Mucosa of descending colon (tissue), 3 donors: ENCODE data around the gene METAP2. TPM values are rescaled to one million over a fixed set of nuclear protein-coding genes. Genes with fewer than 3 reads are reported as not detected.

ENCODE experiments used
- ATAC-seq: fragments of 200-7000 bp; cut with Tn5 transposase; one replicate; pipeline ENCODE4 v1.9.1; 2020; ENCODE audit warnings: mild to moderate bottlenecking, moderate library complexity
- DNase-seq, 3 donors: peaks; one replicate each; pipeline ENCODE4 v3.0.0-alpha.2; 2020
- H3K36me3 ChIP-seq: fragments of 200-600 bp; one replicate; pipeline ENCODE4 v1.8.0; 2021; ENCODE audit warnings: low read depth, mild to moderate bottlenecking
- H3K4me1 ChIP-seq: fragments of 200-600 bp; one replicate; pipeline ENCODE4 v1.8.0; 2021; ENCODE audit warnings: low read depth, mild to moderate bottlenecking
- H3K4me3 ChIP-seq: fragments of 200-600 bp; one replicate; pipeline ENCODE4 v1.8.0; 2021; ENCODE audit warnings: mild to moderate bottlenecking
- H3K9me3 ChIP-seq: fragments of 200-600 bp; one replicate; pipeline ENCODE4 v1.8.0; 2021; ENCODE audit warnings: mild to moderate bottlenecking
- intact Hi-C, 2 donors: fragments of 100-400 bp; cut with DNase I in 1 of 2; cut with micrococcal nuclease in 1 of 2; formaldehyde crosslinking; loops; one replicate each; pipeline versions ENCODE4 v1.11.0 to v1.11.1; 2022; cut with DNase I, micrococcal nuclease
- total RNA-seq, 3 donors: library from RNA; stranded (reverse); fragmentation: NEBNext Ultra II Directional in 2 of 3; extraction: Animal tissue kit (Norgen Biotek cat#: 25700) in 2 of 3; gene quantifications; one replicate each; pipeline versions ENCODE4 v1.2.1 to v1.2.4, GENCODE V29; 2021 to 2023
- TF ChIP-seq, protein P1 (sequence below): fragments of 200-600 bp; IDR thresholded peaks from one replicate; pipeline ENCODE4 v1.8.0; 2022; ENCODE audit warnings: antibody characterized with exemption, mild to moderate bottlenecking
- donor health status: DM: no; HTN: no; CAD: no; lungs with moderate emphysema.
- donor health status: DM: no; HTN: no; CAD: no.
- donor health status: DM: no; HTN: yes; CAD: no.

The METAP2 gene
- total RNA-seq, 3 donors from 2014 or later, result 35.2 to 67.7 (median 51.5) TPM

DNA sequence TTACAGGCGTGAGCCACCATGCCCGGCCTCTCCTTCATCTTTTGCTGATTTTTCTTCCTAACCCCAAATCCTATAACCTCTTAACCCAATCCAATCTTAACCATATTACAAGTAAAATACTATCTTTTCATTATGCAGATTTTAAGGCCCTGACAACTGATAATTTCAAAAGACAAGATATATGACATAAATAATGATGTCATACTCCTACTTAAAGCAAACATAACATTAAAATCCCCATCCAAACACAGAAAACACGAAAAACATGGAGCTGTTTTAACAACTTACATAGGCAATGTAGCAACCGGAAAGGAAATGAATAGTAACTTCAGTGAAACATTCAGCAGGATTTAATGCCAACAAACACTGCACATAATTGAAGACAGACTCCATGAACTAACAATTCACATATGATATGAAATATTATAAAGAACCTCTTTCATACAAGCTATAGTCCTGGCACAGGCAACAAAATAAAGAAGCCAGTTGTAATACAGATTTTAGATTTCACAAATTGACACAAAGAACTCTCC lies 55.8 kb downstream of the METAP2 start:
- no peak for DNase-seq
- Histone ChIP-seq H3K4me1 (peaks cover 5% of the 10 kb centered on the region), H3K36me3 (no peaks in the 10 kb centered on the region), H3K4me3 (no peak overlapping the region), H3K9me3 (no peaks in the 10 kb centered on the region)
- TF ChIP-seq, protein P1, sequence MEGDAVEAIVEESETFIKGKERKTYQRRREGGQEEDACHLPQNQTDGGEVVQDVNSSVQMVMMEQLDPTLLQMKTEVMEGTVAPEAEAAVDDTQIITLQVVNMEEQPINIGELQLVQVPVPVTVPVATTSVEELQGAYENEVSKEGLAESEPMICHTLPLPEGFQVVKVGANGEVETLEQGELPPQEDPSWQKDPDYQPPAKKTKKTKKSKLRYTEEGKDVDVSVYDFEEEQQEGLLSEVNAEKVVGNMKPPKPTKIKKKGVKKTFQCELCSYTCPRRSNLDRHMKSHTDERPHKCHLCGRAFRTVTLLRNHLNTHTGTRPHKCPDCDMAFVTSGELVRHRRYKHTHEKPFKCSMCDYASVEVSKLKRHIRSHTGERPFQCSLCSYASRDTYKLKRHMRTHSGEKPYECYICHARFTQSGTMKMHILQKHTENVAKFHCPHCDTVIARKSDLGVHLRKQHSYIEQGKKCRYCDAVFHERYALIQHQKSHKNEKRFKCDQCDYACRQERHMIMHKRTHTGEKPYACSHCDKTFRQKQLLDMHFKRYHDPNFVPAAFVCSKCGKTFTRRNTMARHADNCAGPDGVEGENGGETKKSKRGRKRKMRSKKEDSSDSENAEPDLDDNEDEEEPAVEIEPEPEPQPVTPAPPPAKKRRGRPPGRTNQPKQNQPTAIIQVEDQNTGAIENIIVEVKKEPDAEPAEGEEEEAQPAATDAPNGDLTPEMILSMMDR, result no peak
- intact Hi-C loops, result loop anchor here in 1 of 2 donors (5.0 kb wide), 1 partner anchor 412 kb away; no protein-coding TSS in a partner anchor
- no peak for ATAC-seq

DNA sequence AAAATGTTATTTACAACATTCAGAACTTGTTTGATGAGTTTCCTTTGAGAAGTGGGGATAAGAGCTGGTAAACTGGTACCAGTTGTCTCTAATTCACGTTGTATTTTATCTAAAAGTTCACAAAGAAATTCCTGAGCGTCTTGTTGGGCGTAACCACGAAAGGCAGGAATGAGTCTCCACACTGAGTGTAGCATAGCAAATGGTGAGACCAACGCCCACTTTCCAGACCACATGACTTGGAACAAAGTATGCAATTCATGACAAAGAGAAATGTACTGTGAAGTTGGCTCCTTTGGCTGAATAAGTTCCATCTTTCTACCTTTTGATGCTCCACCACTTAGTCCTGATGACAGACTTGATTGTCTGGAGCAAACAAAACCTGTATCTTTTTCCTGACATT lies 58.9 kb downstream of the METAP2 start:
- intact Hi-C loops, result loop anchor here in 1 of 2 donors (5.0 kb wide), 1 partner anchor 416 kb away; no protein-coding TSS in a partner anchor
- TF ChIP-seq, protein P1, result no peak
- H3K9me3 ChIP-seq, result no peaks in the 10 kb centered on the region
- H3K4me1 ChIP-seq, result peaks cover 5% of the 10 kb centered on the region
- H3K36me3 ChIP-seq, result no peaks in the 10 kb centered on the region
- ATAC-seq (peak; percentile 28), DNase-seq (peak in 1 of 3 donors; percentile 8)
- H3K4me3 ChIP-seq, result no peak overlapping the region

- DNase-seq (no peak), ATAC-seq (no peak)
- intact Hi-C loops, result loop anchor here in 1 of 2 donors (5.0 kb wide), 1 partner anchor 417 kb away; no protein-coding TSS in a partner anchor
- Histone ChIP-seq H3K9me3 (no peaks in the 10 kb centered on the region), H3K4me1 (peaks cover 5% of the 10 kb centered on the region), H3K4me3 (no peak overlapping the region), H3K36me3 (no peaks in the 10 kb centered on the region)
- TF ChIP-seq, protein P1, result no peak
Observed at GRCh38 chr12:95533985-95534384, 60.0 kb downstream of the METAP2 start.

DNA sequence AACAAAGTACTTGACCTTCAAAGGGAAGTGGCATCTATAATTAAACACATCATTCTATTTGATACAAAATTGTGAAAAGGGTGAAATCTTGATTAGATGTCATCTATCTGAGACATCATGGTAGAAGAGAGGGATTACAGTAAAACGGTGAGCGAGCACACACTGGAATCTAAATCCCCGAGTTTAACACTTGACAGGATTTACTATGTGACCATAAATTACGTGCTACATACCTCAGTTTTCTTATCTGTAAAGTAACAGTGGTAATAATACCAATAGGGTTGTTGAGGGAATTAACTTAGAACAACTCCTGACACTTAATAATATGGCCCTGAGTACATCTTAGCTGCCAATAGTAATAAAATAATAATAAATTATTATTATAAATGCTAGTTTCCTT lies 64.1 kb downstream of the METAP2 start:
- DNase-seq, result no peak
- no peaks in the 10 kb centered on the region for H3K36me3 ChIP-seq
- no peak for ATAC-seq
- intact Hi-C loops, result no loop called here
- no peak overlapping the region for H3K4me3 ChIP-seq
- no peaks in the 10 kb centered on the region for H3K9me3 ChIP-seq
- peaks cover 5% of the 10 kb centered on the region for H3K4me1 ChIP-seq
- TF ChIP-seq, protein P1, result no peak

DNA sequence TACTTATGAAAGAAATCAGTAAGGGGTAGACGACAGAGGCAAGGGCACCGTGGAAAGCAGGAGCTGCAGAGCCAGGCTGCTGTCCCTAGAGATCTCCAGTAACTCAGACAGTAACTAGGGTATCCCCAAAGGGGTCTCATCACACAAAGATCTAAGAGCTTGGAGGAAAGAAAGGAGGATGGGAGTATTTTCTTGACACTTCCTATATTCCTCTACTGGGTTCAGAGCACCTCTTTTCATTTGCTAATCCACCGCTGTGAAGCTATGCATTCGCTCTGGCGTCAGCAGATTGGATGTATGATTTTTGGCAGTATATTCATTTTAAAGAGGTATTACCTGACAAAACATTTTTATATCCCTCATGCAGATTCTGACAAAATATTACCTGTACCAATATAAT lies 64.7 kb downstream of the METAP2 start:
- DNase-seq, result no peak
- intact Hi-C loops, result no loop called here
- H3K9me3 ChIP-seq, result no peaks in the 10 kb centered on the region
- no peak for ATAC-seq
- TF ChIP-seq, protein P1, result no peak
- H3K4me1 ChIP-seq, result peaks cover 5% of the 10 kb centered on the region
- no peaks in the 10 kb centered on the region for H3K36me3 ChIP-seq
- no peak overlapping the region for H3K4me3 ChIP-seq
